HepG2 (cell line): ENCODE data around the gene TAP1. TPM values are rescaled to one million over a fixed set of nuclear protein-coding genes. Genes with fewer than 3 reads are reported as not detected.
A peak's percentile ranks its signal among the peaks of the same experiment; 100 is the strongest.

ENCODE experiments used
- ATAC-seq: fragments of 200-7000 bp; cut with Tn5 transposase; 3 replicates; pipeline ENCODE4 v1.9.1; 2020; ENCODE audit warnings: mild to moderate bottlenecking, moderate library complexity
- BruUV-seq: library from RNA; stranded (reverse); fragments of 400-500 nt; replicated peaks from 2 replicates; lab custom pipeline; 2021; lab: Mats Ljungman, UMichigan
- CTCF ChIA-PET: fragments of 300-600 bp; formaldehyde crosslinking; extraction: SDS; loops from one replicate; lab custom pipeline; 2021; ENCODE audit warnings: low total read pairs, inconsistent platforms, low intra/inter-chr PET ratio; lab: Yijun Ruan, JAX
- POLR2A ChIA-PET: fragments of 350-600 bp; sonication (Branson Sonifier 250); formaldehyde crosslinking; loops from one replicate; lab custom pipeline; 2020; ENCODE audit warnings: antibody characterized with exemption, inconsistent platforms; lab: Yijun Ruan, JAX
- DNase-seq: peaks from one replicate; pipeline ENCODE4 v3.0.0-alpha.2; 2015; ENCODE audit warnings: low spot score
- FAIRE-seq: peaks from 3 replicates; lab custom pipeline; 2011; peaks lifted over from hg19 to GRCh38; lab: Jason Lieb, UNC
- H2AFZ ChIP-seq: one replicate; pipeline ENCODE4 v1.6.1; 2011; ENCODE audit warnings: low read length, inconsistent platforms
- H3K27ac ChIP-seq: fragments of 300-600 bp; 3 replicates; pipeline ENCODE4 v1.8.0; 2011; ENCODE audit warnings: mixed run types, mild to moderate bottlenecking, mixed read lengths, low read length, inconsistent platforms; ENCODE audit not compliant: insufficient read depth; ENCODE audit errors: extremely low read length
- H3K27me3 ChIP-seq, 2 experiments: fragments of 200-600 bp in 1 of 2; 2 replicates in 1 of 2; 3 replicates in 1 of 2; pipeline versions ENCODE4 v1.6.0 to v1.8.0; 2011; ENCODE audit warnings: low read length in 2 of 2, mild to moderate bottlenecking in 2 of 2, moderate library complexity in 2 of 2, inconsistent platforms in 1 of 2; ENCODE audit not compliant: insufficient read depth in 2 of 2, control insufficient read depth in 1 of 2
- H3K36me3 ChIP-seq, 2 experiments: fragments of 200-600 bp in 1 of 2; replicated peaks in 1 of 2; 2 replicates in 1 of 2; 3 replicates in 1 of 2; pipeline versions ENCODE4 v1.5.1 to v1.8.0; 2011; ENCODE audit warnings: low read length in 2 of 2, inconsistent platforms in 1 of 2; ENCODE audit not compliant: insufficient read depth in 2 of 2, control insufficient read depth in 1 of 2
- H3K4me1 ChIP-seq: 2 replicates; pipeline ENCODE4 v1.5.1; 2012; ENCODE audit warnings: low read length, inconsistent platforms; ENCODE audit not compliant: insufficient read depth
- H3K4me2 ChIP-seq: 2 replicates; pipeline ENCODE4 v1.6.0; 2011; ENCODE audit warnings: low read depth, low read length, inconsistent platforms
- H3K4me3 ChIP-seq, 3 experiments: fragments of 200-600 bp in 1 of 3; sonication (generic), shearing (Covaris generic) in 1 of 3; replicated peaks in 1 of 3; 2 replicates each; pipeline ENCODE4 v1.5.1; 2011 to 2016; ENCODE audit warnings: low read length in 3 of 3, inconsistent platforms in 2 of 3, low read depth in 2 of 3, mild to moderate bottlenecking in 2 of 3, control low read depth in 1 of 3, mixed read lengths in 1 of 3; ENCODE audit not compliant: insufficient read depth in 1 of 3
- H3K79me2 ChIP-seq: one replicate; pipeline ENCODE4 v1.6.1; 2011; ENCODE audit warnings: low read length, inconsistent platforms; ENCODE audit not compliant: insufficient read depth
- H3K9ac ChIP-seq: 2 replicates; pipeline ENCODE4 v1.6.0; 2011; ENCODE audit warnings: mild to moderate bottlenecking, low read depth, low read length, inconsistent platforms; ENCODE audit not compliant: insufficient read depth
- H3K9me3 ChIP-seq: 2 replicates; pipeline ENCODE4 v1.5.1; 2012; ENCODE audit warnings: mild to moderate bottlenecking, low read length
- H4K20me1 ChIP-seq: 2 replicates; pipeline ENCODE4 v1.6.0; 2011; ENCODE audit warnings: inconsistent platforms, mild to moderate bottlenecking, low read length, moderate library complexity; ENCODE audit not compliant: insufficient read depth
- ARID5B ChIP-seq: IDR thresholded peaks from 2 replicates; pipeline ENCODE4 v1.4.0; 2020; ENCODE audit warnings: mild to moderate bottlenecking, missing genetic modification reagents
- ETV6 ChIP-seq: sonication (generic); formaldehyde crosslinking; conservative IDR thresholded peaks from 2 replicates; pipeline ENCODE4 v1.4.0; 2020; ENCODE audit warnings: missing genetic modification reagents
- IRF2 ChIP-seq: IDR thresholded peaks from 2 replicates; pipeline ENCODE4 v1.6.1; 2018; ENCODE audit warnings: missing genetic modification reagents, missing compliant biosample characterization
- KAT8 ChIP-seq: IDR thresholded peaks from 2 replicates; pipeline ENCODE4 v1.6.1; 2016; ENCODE audit warnings: missing genetic modification reagents, missing compliant biosample characterization
- MIXL1 ChIP-seq: IDR thresholded peaks from 2 replicates; pipeline ENCODE4 v1.6.1; 2016
- NR3C1 ChIP-seq: sonication (generic); formaldehyde crosslinking; IDR thresholded peaks from 2 replicates; pipeline ENCODE4 v1.4.0; 2020; ENCODE audit warnings: missing genetic modification reagents
- SMARCE1 ChIP-seq: fragments of 450-650 bp; IDR thresholded peaks from 2 replicates; pipeline ENCODE4 v1.6.1; 2017; ENCODE audit warnings: borderline replicate concordance
- STAG1 ChIP-seq: sonication (generic); formaldehyde crosslinking; IDR thresholded peaks from 2 replicates; pipeline ENCODE4 v1.4.0; 2020; ENCODE audit warnings: missing genetic modification reagents
- TSC22D2 ChIP-seq: sonication (generic); formaldehyde crosslinking; IDR thresholded peaks from 2 replicates; pipeline ENCODE4 v1.5.1; 2020; ENCODE audit warnings: missing genetic modification reagents, mild to moderate bottlenecking, borderline replicate concordance
- ZNF264 ChIP-seq: sonication (generic); formaldehyde crosslinking; IDR thresholded peaks from 2 replicates; pipeline ENCODE4 v1.4.0; 2020; ENCODE audit warnings: missing genetic modification reagents
- ZNF333 ChIP-seq: sonication (generic); formaldehyde crosslinking; IDR thresholded peaks from 2 replicates; pipeline ENCODE4 v1.4.0; 2020; ENCODE audit warnings: mild to moderate bottlenecking, missing genetic modification reagents, borderline replicate concordance
- WGBS: methylation state at CpG from one replicate; pipeline ENCODE4 v1.1.6; 2017; ENCODE audit warnings: low lambda C conversion rate; 5-methylcytosine and 5-hydroxymethylcytosine counted together
- in situ Hi-C: cut with HindIII; loops from 2 replicates; pipeline ENCODE4 v1.10.0; 2017; ENCODE audit warnings: low pct_unique_long_range_greater_than_20kb; ENCODE audit not compliant: extremely low pct_ligation_motif_present
- intact Hi-C: fragments of 100-400 bp; cut with micrococcal nuclease; formaldehyde crosslinking; loops from one replicate; pipeline ENCODE4 v1.10.0; 2022; ENCODE audit not compliant: unreplicated experiment
- polyA plus RNA-seq, 8 experiments: library from polyadenylated mRNA; depleted of rRNA in 3 of 8; stranded (reverse) in 7 of 8; unstranded in 1 of 8; fragments of >200 nt; fragmentation: Illumina TruSeq in 4 of 8; extraction: Trizol in 4 of 8; gene quantifications; 2 replicates each; pipeline versions ENCODE4 v1.2.1 to v1.2.3, GENCODE V29; 2011 to 2016; ENCODE audit warnings: low read depth in 4 of 8, missing spikeins in 1 of 8, mixed read lengths in 1 of 8; ENCODE audit not compliant: insufficient read depth in 1 of 8
- total RNA-seq, 5 experiments: library from RNA; depleted of rRNA; stranded (reverse); fragments of >200 nt; fragmentation: Illumina TruSeq; extraction: Trizol; gene quantifications; 2 replicates each; pipeline ENCODE4 v1.2.3, GENCODE V29; 2016; ENCODE audit warnings: low read depth in 1 of 5
- TF ChIP-seq, protein P1 (sequence below): IDR thresholded peaks from 2 replicates; pipeline ENCODE4 v1.6.1; 2016; ENCODE audit warnings: mild to moderate bottlenecking
- TF ChIP-seq, protein P2 (sequence below): sonication (generic); formaldehyde crosslinking; IDR thresholded peaks from 2 replicates; pipeline ENCODE4 v1.8.1; 2023; ENCODE audit warnings: mild to moderate bottlenecking, moderate library complexity, missing genetic modification reagents
- TF ChIP-seq, protein P3 (sequence below): sonication (generic); formaldehyde crosslinking; IDR thresholded peaks from 2 replicates; pipeline ENCODE4 v1.4.0; 2020; ENCODE audit warnings: missing genetic modification reagents; ENCODE audit errors: not compliant biosample characterization
- TF ChIP-seq, protein P4 (sequence below): IDR thresholded peaks from 2 replicates; pipeline ENCODE4 v1.6.1; 2018; ENCODE audit warnings: missing genetic modification reagents

TAP1 gene
- total and polyA plus RNA-seq, 2 of the 13 experiments (the other 11 are each of a cell fraction or from before 2014, with no cell fraction given): 31.2 to 52.2 TPM

DNA sequence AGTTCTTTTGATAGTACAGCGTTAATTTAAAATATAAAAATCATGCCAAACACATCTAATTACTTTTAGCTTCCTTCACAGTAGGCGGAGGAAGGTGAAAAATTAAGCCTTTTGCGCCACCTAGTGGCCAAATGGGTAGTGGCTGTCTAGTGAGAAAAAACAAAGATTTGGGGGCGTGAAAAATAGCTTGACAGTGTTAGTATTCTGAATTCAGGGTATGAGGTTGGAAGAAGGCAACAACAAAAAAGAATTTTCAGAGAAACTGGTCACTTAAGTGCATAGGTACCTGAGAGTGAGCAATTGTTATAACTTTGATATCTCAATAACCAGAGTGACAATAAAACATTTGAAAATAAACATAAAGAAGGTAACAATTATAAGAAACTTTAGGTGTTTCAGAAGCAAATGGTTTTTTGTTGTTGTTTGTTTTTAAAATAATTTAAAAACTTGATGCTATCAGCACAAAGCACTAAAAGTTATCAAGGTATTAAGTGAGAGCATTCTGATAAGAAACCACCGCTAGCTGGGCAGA lies 14.8 kb upstream of the TAP1 start:
- H3K36me3 ChIP-seq: no peaks in the 10 kb centered on the region
- ChIA-PET POLR2A (interaction anchor here (0.6 to 2.3 kb wide), 6 partner anchors 14 to 336 kb away, joined by 3 to 23 read pairs (median 8); partner anchors contain the start of genes HSD17B8, PSMB8, PSMB9 and TAP1), CTCF (interaction anchor here (0.8 to 4.1 kb wide), 7 partner anchors 15 to 455 kb away, joined by 3 to 65 read pairs (median 4); partner anchors contain the start of genes PSMB9, TAP1 and TAP2)
- ATAC-seq (peak; percentile 80), DNase-seq (peak; percentile 71), FAIRE-seq (peak; percentile 94)
- no peaks in the 10 kb centered on the region for H3K79me2 ChIP-seq
- H3K9me3 ChIP-seq: no peaks in the 10 kb centered on the region
- no peak overlapping the region for H3K27ac ChIP-seq
- no peak overlapping the region for H3K4me2 ChIP-seq
- intact Hi-C loops (loop anchor here (1.0 kb wide), 3 partner anchors 30 to 71 kb away; partner anchors contain the start of gene TAP2), in situ Hi-C loops (loop anchor here (5.0 kb wide), 1 partner anchor 36 kb away; no protein-coding TSS in a partner anchor)
- peaks cover 0 to 19% of the 10 kb centered on the region in 2 experiments; a peak in 3 of 5 replicates for H3K27me3 ChIP-seq
- no TSS peak for BruUV-seq
- no peak overlapping the region for H3K4me3 ChIP-seq
- under 1% methylated on average over 5 of the region's 5 CpGs for WGBS
- H2AFZ ChIP-seq: no peak overlapping the region
- H3K4me1 ChIP-seq: 0 out of 2 replicates have a peak, but pooled peaks cover 9% of the 10 kb centered on the region
- no peak overlapping the region for H3K9ac ChIP-seq
- H4K20me1 ChIP-seq: no peaks in the 10 kb centered on the region
- TF ChIP-seq, protein P1, sequence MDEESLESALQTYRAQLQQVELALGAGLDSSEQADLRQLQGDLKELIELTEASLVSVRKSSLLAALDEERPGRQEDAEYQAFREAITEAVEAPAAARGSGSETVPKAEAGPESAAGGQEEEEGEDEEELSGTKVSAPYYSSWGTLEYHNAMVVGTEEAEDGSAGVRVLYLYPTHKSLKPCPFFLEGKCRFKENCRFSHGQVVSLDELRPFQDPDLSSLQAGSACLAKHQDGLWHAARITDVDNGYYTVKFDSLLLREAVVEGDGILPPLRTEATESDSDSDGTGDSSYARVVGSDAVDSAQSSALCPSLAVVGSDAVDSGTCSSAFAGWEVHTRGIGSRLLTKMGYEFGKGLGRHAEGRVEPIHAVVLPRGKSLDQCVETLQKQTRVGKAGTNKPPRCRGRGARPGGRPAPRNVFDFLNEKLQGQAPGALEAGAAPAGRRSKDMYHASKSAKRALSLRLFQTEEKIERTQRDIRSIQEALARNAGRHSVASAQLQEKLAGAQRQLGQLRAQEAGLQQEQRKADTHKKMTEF (CRISPR knock-in tag): 0 out of 2 replicates have a peak, but pooled peaks have one; percentile 30
- no peak for TF ChIP-seq ETV6 (CRISPR knock-in tag)
- no peak for TF ChIP-seq SMARCE1
- 0 out of 2 replicates have a peak, but pooled peaks have one; percentile 41 for TF ChIP-seq TSC22D2
- TF ChIP-seq ZNF264: no peak
- TF ChIP-seq NR3C1 (CRISPR knock-in tag): no peak
- TF ChIP-seq MIXL1 (CRISPR knock-in tag): 0 out of 2 replicates have a peak, but pooled peaks have one; percentile 25
- TF ChIP-seq, protein P2, sequence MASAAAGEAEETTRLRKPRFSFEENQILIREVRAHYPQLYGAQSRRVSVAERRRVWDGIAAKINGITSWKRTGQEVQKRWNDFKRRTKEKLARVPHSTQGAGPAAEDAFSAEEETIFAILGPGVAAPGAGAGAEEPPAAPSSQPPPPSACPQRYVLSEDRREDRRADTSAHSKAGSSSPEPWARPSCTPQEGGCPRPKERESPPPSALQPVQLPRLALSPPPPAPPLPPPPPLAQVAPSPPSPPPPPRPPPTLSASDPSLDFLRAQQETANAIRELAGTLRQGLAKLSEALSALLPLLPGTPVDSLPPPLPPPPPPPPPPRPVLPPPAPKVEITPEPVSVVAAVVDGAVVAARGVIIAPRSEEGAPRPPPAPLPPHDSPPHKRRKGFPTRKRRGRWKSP (CRISPR knock-in tag): peak; percentile 66; the same call in 1 of the 2 replicates
- peak; percentile 94 for TF ChIP-seq IRF2 (CRISPR knock-in tag)
- 0 out of 2 replicates have a peak, but pooled peaks have one; percentile 20 for TF ChIP-seq ARID5B (CRISPR knock-in tag)
- no peak for TF ChIP-seq ZNF333 (CRISPR knock-in tag)
- TF ChIP-seq, protein P3, sequence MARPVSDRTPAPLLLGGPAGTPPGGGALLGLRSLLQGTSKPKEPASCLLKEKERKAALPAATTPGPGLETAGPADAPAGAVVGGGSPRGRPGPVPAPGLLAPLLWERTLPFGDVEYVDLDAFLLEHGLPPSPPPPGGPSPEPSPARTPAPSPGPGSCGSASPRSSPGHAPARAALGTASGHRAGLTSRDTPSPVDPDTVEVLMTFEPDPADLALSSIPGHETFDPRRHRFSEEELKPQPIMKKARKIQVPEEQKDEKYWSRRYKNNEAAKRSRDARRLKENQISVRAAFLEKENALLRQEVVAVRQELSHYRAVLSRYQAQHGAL (CRISPR knock-in tag): no peak
- TF ChIP-seq KAT8 (CRISPR knock-in tag): 0 out of 2 replicates have a peak, but pooled peaks have one; percentile 15
- peak; percentile 89 for TF ChIP-seq STAG1 (CRISPR knock-in tag)
- TF ChIP-seq, protein P4, sequence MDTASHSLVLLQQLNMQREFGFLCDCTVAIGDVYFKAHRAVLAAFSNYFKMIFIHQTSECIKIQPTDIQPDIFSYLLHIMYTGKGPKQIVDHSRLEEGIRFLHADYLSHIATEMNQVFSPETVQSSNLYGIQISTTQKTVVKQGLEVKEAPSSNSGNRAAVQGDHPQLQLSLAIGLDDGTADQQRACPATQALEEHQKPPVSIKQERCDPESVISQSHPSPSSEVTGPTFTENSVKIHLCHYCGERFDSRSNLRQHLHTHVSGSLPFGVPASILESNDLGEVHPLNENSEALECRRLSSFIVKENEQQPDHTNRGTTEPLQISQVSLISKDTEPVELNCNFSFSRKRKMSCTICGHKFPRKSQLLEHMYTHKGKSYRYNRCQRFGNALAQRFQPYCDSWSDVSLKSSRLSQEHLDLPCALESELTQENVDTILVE (CRISPR knock-in tag): peak; percentile 61; the same call in 1 of the 2 replicates
